ENCODE results near the gene LINC00632.

Gene LINC00632

GRCh38 chrX:140710710-140711109, 1.2 kb downstream of the LINC00632 start:
- 47% methylated on average over 1 of the region's 6 CpGs for WGBS
- DNase-seq: peak; percentile 68
- H3K27ac ChIP-seq (ENCODE audit: low read length, poor library complexity, severe bottlenecking): no peak overlapping the region
- H3K4me3 ChIP-seq (ENCODE audit: insufficient read depth in 1 of 2, low read depth in 1 of 2, low read length in 2 of 2): no peak overlapping the region
- peaks cover 0 to 8% of the 10 kb centered on the region in 2 experiments for H3K27me3 ChIP-seq (ENCODE audit: control insufficient read depth in 1 of 2, insufficient read depth in 1 of 2, low read length in 2 of 2)
- no peak overlapping the region for H4K8ac ChIP-seq (ENCODE audit: low read length)
- no peak overlapping the region for H2BK12ac ChIP-seq (ENCODE audit: low read length in 2 of 2)
- H3K4ac ChIP-seq (ENCODE audit: low read depth in 1 of 2, low read length in 2 of 2): no peak overlapping the region
- no peak overlapping the region for H2BK15ac ChIP-seq (ENCODE audit: low read depth, poor library complexity, severe bottlenecking)
- H3K18ac ChIP-seq (ENCODE audit: low read depth in 1 of 2, low read length in 2 of 2): no peak overlapping the region
- no peaks in the 10 kb centered on the region for H3K79me1 ChIP-seq (replicated peaks; ENCODE audit: low read length, poor library complexity, severe bottlenecking)
- no peak overlapping the region for H3K23ac ChIP-seq (ENCODE audit: low read length in 2 of 2)
- no peak overlapping the region for H4K91ac ChIP-seq (ENCODE audit: low read length)
- peaks cover 1% of the 10 kb centered on the region for H3K4me1 ChIP-seq (ENCODE audit: control insufficient read depth, insufficient read depth, low read depth, low read length)
- H3K14ac ChIP-seq (ENCODE audit: low read length in 2 of 2): no peak overlapping the region
- peak overlapping the region; percentile 54 for H3K9ac ChIP-seq (ENCODE audit: low read length)
- H2BK5ac ChIP-seq (ENCODE audit: low read depth, low read length, poor library complexity, severe bottlenecking): no peak overlapping the region
- no peak overlapping the region for H2AFZ ChIP-seq (ENCODE audit: low read depth, low read length)
- no peak overlapping the region for H2AK5ac ChIP-seq (ENCODE audit: low read length, severe bottlenecking)
- no peaks in the 10 kb centered on the region for H3K36me3 ChIP-seq (ENCODE audit: control insufficient read depth in 1 of 2, insufficient read depth in 2 of 2, low read depth in 1 of 2, low read length in 2 of 2)
- no peak overlapping the region for H3K4me2 ChIP-seq (ENCODE audit: low read length, poor library complexity, severe bottlenecking)
- no peak overlapping the region for H2BK120ac ChIP-seq (ENCODE audit: low read depth, low read length)
- H3K9me3 ChIP-seq (ENCODE audit: control insufficient read depth, low read length): no peaks in the 10 kb centered on the region

- H3K4me3 ChIP-seq (ENCODE audit: insufficient read depth in 1 of 2, low read depth in 1 of 2, low read length in 2 of 2): no peak overlapping the region
- no peak overlapping the region for H2BK15ac ChIP-seq (ENCODE audit: low read depth, poor library complexity, severe bottlenecking)
- H2BK12ac ChIP-seq (ENCODE audit: low read length in 2 of 2): no peak overlapping the region
- H3K79me1 ChIP-seq (replicated peaks; ENCODE audit: low read length, poor library complexity, severe bottlenecking): no peaks in the 10 kb centered on the region
- no peak overlapping the region for H2AK5ac ChIP-seq (ENCODE audit: low read length, severe bottlenecking)
- H3K4me1 ChIP-seq (ENCODE audit: control insufficient read depth, insufficient read depth, low read depth, low read length): peaks cover 1% of the 10 kb centered on the region
- no peak overlapping the region for H3K23ac ChIP-seq (ENCODE audit: low read length in 2 of 2)
- no peak overlapping the region for H3K4me2 ChIP-seq (ENCODE audit: low read length, poor library complexity, severe bottlenecking)
- H2BK120ac ChIP-seq (ENCODE audit: low read depth, low read length): no peak overlapping the region
- H3K9ac ChIP-seq (ENCODE audit: low read length): no peak overlapping the region
- no peak overlapping the region for H3K14ac ChIP-seq (ENCODE audit: low read length in 2 of 2)
- H3K18ac ChIP-seq (ENCODE audit: low read depth in 1 of 2, low read length in 2 of 2): no peak overlapping the region
- H2BK5ac ChIP-seq (ENCODE audit: low read depth, low read length, poor library complexity, severe bottlenecking): no peak overlapping the region
- no peak overlapping the region for H2AFZ ChIP-seq (ENCODE audit: low read depth, low read length)
- H3K4ac ChIP-seq (ENCODE audit: low read depth in 1 of 2, low read length in 2 of 2): no peak overlapping the region
- H3K27me3 ChIP-seq (ENCODE audit: control insufficient read depth in 1 of 2, insufficient read depth in 1 of 2, low read length in 2 of 2): peaks cover 0 to 8% of the 10 kb centered on the region in 2 experiments
- H3K36me3 ChIP-seq (ENCODE audit: control insufficient read depth in 1 of 2, insufficient read depth in 2 of 2, low read depth in 1 of 2, low read length in 2 of 2): no peaks in the 10 kb centered on the region
- H4K91ac ChIP-seq (ENCODE audit: low read length): no peak overlapping the region
- no peak overlapping the region for H4K8ac ChIP-seq (ENCODE audit: low read length)
- WGBS: 97% methylated on average over 3 of the region's 4 CpGs
- H3K9me3 ChIP-seq (ENCODE audit: control insufficient read depth, low read length): no peaks in the 10 kb centered on the region
- H3K27ac ChIP-seq (ENCODE audit: low read length, poor library complexity, severe bottlenecking): no peak overlapping the region
- DNase-seq: no peak
Observed at GRCh38 chrX:140711894-140712293, 2.3 kb downstream of the LINC00632 start.

DNA sequence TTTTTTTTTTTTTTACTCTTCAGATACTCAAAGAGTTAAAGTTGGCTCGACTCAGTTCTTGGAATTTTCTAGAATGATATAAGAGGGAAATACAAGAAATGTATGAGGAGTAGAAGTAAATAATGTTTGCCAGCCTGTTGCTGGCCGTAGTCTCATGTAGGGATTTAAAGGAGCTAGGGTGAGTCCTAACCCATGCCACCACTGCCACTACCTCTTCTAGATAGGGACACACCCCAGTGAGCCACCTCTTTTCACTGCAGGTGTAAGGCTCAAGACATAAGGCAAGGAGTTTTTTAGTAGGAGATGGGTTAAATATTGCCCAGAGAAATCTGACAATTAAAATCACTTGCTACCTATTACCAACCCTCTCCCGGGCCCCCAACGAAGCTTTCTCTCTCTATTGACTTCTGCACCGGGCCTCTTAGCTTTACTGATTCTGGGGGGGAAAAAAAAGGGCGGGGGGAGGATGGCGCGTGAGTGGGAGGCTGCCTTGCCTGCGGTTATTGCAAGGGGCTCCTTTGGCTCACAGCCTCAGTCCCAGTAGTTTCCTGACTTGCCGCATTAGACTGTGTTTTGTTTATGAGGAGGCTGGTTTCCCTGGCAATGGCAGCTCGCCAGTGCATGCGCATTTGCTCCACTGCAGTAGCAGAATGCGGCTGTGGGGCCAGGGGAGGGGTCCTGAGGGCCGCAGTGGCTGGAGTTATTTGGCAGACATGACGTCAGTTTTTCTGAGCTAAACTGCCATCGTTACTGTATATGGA, 3.0 kb downstream of the LINC00632 start:
- Histone ChIP-seq H3K4me3 (ENCODE audit: insufficient read depth in 1 of 2, low read depth in 1 of 2, low read length in 2 of 2) (peak overlapping the region in 1 of 2 experiments; percentile 57), H3K4ac (ENCODE audit: low read depth in 1 of 2, low read length in 2 of 2) (no peak overlapping the region), H2AFZ (ENCODE audit: low read depth, low read length) (no peak overlapping the region), H3K4me1 (ENCODE audit: control insufficient read depth, insufficient read depth, low read depth, low read length) (peaks cover 1% of the 10 kb centered on the region), H2AK5ac (ENCODE audit: low read length, severe bottlenecking) (no peak overlapping the region), H3K27me3 (ENCODE audit: control insufficient read depth in 1 of 2, insufficient read depth in 1 of 2, low read length in 2 of 2) (peaks cover 0 to 8% of the 10 kb centered on the region in 2 experiments), H3K9ac (ENCODE audit: low read length) (peak overlapping the region; percentile 84), H2BK12ac (ENCODE audit: low read length in 2 of 2) (peak overlapping the region in 1 of 2 experiments; percentile 94), H3K79me1 (replicated peaks; ENCODE audit: low read length, poor library complexity, severe bottlenecking) (no peaks in the 10 kb centered on the region), H3K36me3 (ENCODE audit: control insufficient read depth in 1 of 2, insufficient read depth in 2 of 2, low read depth in 1 of 2, low read length in 2 of 2) (no peaks in the 10 kb centered on the region), H2BK120ac (ENCODE audit: low read depth, low read length) (no peak overlapping the region), H3K27ac (ENCODE audit: low read length, poor library complexity, severe bottlenecking) (no peak overlapping the region), H3K18ac (ENCODE audit: low read depth in 1 of 2, low read length in 2 of 2) (peak overlapping the region in 1 of 2 experiments; percentile 24), H4K91ac (ENCODE audit: low read length) (no peak overlapping the region), H4K8ac (ENCODE audit: low read length) (no peak overlapping the region), H2BK5ac (ENCODE audit: low read depth, low read length, poor library complexity, severe bottlenecking) (no peak overlapping the region), H3K4me2 (ENCODE audit: low read length, poor library complexity, severe bottlenecking) (peak overlapping the region; percentile 63), H3K9me3 (ENCODE audit: control insufficient read depth, low read length) (no peaks in the 10 kb centered on the region), H3K23ac (ENCODE audit: low read length in 2 of 2) (no peak overlapping the region), H2BK15ac (ENCODE audit: low read depth, poor library complexity, severe bottlenecking) (no peak overlapping the region), H3K14ac (ENCODE audit: low read length in 2 of 2) (no peak overlapping the region)
- 6% methylated on average over 7 of the region's 16 CpGs for WGBS
- DNase-seq: peak; percentile 96

- H3K4me1 ChIP-seq (ENCODE audit: control insufficient read depth, insufficient read depth, low read depth, low read length): peaks cover 1% of the 10 kb centered on the region
- H2AK5ac ChIP-seq (ENCODE audit: low read length, severe bottlenecking): no peak overlapping the region
- DNase-seq: no peak
- no peak overlapping the region for H4K91ac ChIP-seq (ENCODE audit: low read length)
- no peaks in the 10 kb centered on the region for H3K36me3 ChIP-seq (ENCODE audit: control insufficient read depth in 1 of 2, insufficient read depth in 2 of 2, low read depth in 1 of 2, low read length in 2 of 2)
- no peaks in the 10 kb centered on the region for H3K9me3 ChIP-seq (ENCODE audit: control insufficient read depth, low read length)
- H2BK12ac ChIP-seq (ENCODE audit: low read length in 2 of 2): no peak overlapping the region
- no peak overlapping the region for H2BK120ac ChIP-seq (ENCODE audit: low read depth, low read length)
- H3K4me3 ChIP-seq (ENCODE audit: insufficient read depth in 1 of 2, low read depth in 1 of 2, low read length in 2 of 2): peak overlapping the region in 1 of 2 experiments; percentile 57
- 0% methylated on average over 6 of the region's 6 CpGs for WGBS
- H3K4ac ChIP-seq (ENCODE audit: low read depth in 1 of 2, low read length in 2 of 2): no peak overlapping the region
- H3K4me2 ChIP-seq (ENCODE audit: low read length, poor library complexity, severe bottlenecking): peak overlapping the region; percentile 63
- H3K9ac ChIP-seq (ENCODE audit: low read length): peak overlapping the region; percentile 84
- no peak overlapping the region for H2BK15ac ChIP-seq (ENCODE audit: low read depth, poor library complexity, severe bottlenecking)
- H3K23ac ChIP-seq (ENCODE audit: low read length in 2 of 2): no peak overlapping the region
- peak overlapping the region; percentile 49 for H4K8ac ChIP-seq (ENCODE audit: low read length)
- H2AFZ ChIP-seq (ENCODE audit: low read depth, low read length): no peak overlapping the region
- H3K18ac ChIP-seq (ENCODE audit: low read depth in 1 of 2, low read length in 2 of 2): peak overlapping the region; percentile 12 to 40
- no peak overlapping the region for H3K27ac ChIP-seq (ENCODE audit: low read length, poor library complexity, severe bottlenecking)
- no peak overlapping the region for H2BK5ac ChIP-seq (ENCODE audit: low read depth, low read length, poor library complexity, severe bottlenecking)
- no peak overlapping the region for H3K14ac ChIP-seq (ENCODE audit: low read length in 2 of 2)
- H3K27me3 ChIP-seq (ENCODE audit: control insufficient read depth in 1 of 2, insufficient read depth in 1 of 2, low read length in 2 of 2): peaks cover 0 to 8% of the 10 kb centered on the region in 2 experiments
- no peaks in the 10 kb centered on the region for H3K79me1 ChIP-seq (replicated peaks; ENCODE audit: low read length, poor library complexity, severe bottlenecking)
Observed at GRCh38 chrX:140713174-140713539, 3.6 kb downstream of the LINC00632 start.

Data from mesenchymal stem cell (in vitro differentiated cells and primary cell).